ENCODE measurements around the gene NARF. TPM values are rescaled to one million over a fixed set of nuclear protein-coding genes. Genes with fewer than 3 reads are reported as not detected.
"Not testable (repeated sequence)": the region's sequence is repeated elsewhere in the genome, so short reads cannot be mapped to it uniquely, and the experiment has no call there.

Gene NARF
- total RNA-seq, 2 experiments from 2014 or later: 75.0 to 151 TPM

DNA sequence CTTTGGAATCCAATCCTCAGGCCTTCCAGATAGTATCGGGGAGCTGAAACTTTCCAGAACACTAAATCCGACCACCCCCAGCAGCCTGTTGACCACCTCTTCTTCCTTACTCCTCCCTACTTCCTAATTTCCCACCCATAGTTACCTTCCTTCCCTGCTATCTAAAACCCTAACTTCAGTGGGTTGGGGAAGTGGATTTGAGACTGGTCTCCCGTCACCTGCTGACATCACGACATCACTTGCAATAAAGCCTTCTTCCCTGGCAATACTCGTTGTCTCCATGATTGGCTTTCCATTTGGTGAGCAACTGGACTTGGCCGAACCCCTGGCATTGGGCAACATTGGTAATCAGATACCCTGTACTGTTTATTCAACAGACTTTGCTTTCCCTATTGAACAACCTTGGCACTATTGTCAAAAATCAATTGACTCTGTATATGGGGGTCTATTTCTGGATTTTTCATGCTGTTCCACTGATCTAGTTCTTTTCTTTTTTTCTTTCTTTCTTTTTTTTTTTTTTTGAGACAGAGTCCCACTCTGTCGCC, 49.2 kb downstream of the NARF start:
- Histone ChIP-seq H3K9me3 (ENCODE audit: low read length) (no peaks in the 10 kb centered on the region; the same call in 1 of the 2 replicates), H4K20me1 (ENCODE audit: insufficient read depth, low read length) (no peaks in the 10 kb centered on the region), H3K36me3 (ENCODE audit: insufficient read depth, low read length) (no peaks in the 10 kb centered on the region; the same call in 1 of the 2 replicates), H3K4me3 (ENCODE audit: low read depth, low read length, poor library complexity, severe bottlenecking) (no peak overlapping the region), H2AFZ (ENCODE audit: low read length) (no peak overlapping the region; the same call in 1 of the 2 replicates), H3K79me2 (ENCODE audit: insufficient read depth, low read depth, low read length) (no peaks in the 10 kb centered on the region), H3K9me2 (ENCODE audit: insufficient read depth, low read length) (no peaks in the 10 kb centered on the region), H3K27ac (ENCODE audit: low read depth, low read length, poor library complexity, severe bottlenecking) (peak overlapping the region; percentile 81), H3K4me1 (ENCODE audit: insufficient read depth, low read length, poor library complexity, severe bottlenecking) (peaks cover 43% of the 10 kb centered on the region), H3K4me2 (ENCODE audit: low read length) (peak overlapping the region; percentile 57)
- CTCF ChIA-PET (ENCODE audit: unreplicated experiment): no interaction called here
- no peak for TF ChIP-seq EZH2phosphoT487 (IDR thresholded peaks at IDR 0.05; ENCODE audit: borderline replicate concordance, low read depth, low read length)
- TF ChIP-seq, protein P1, sequence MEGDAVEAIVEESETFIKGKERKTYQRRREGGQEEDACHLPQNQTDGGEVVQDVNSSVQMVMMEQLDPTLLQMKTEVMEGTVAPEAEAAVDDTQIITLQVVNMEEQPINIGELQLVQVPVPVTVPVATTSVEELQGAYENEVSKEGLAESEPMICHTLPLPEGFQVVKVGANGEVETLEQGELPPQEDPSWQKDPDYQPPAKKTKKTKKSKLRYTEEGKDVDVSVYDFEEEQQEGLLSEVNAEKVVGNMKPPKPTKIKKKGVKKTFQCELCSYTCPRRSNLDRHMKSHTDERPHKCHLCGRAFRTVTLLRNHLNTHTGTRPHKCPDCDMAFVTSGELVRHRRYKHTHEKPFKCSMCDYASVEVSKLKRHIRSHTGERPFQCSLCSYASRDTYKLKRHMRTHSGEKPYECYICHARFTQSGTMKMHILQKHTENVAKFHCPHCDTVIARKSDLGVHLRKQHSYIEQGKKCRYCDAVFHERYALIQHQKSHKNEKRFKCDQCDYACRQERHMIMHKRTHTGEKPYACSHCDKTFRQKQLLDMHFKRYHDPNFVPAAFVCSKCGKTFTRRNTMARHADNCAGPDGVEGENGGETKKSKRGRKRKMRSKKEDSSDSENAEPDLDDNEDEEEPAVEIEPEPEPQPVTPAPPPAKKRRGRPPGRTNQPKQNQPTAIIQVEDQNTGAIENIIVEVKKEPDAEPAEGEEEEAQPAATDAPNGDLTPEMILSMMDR (conservative IDR thresholded peaks at IDR 0.05; ENCODE audit: low read length): no peak
- no TSS peak for BruUV-seq (replicated peaks)
- intact Hi-C loops (cut with micrococcal nuclease; ENCODE audit: unreplicated experiment): no loop called here
- POLR2A ChIA-PET: interaction anchor here (0.6 to 2.2 kb wide), 5 partner anchors 8 to 58 kb away, joined by 4 to 11 read pairs (median 6); no protein-coding TSS in a partner anchor
- DNase-seq (ENCODE audit: low spot score): no peak

DNA sequence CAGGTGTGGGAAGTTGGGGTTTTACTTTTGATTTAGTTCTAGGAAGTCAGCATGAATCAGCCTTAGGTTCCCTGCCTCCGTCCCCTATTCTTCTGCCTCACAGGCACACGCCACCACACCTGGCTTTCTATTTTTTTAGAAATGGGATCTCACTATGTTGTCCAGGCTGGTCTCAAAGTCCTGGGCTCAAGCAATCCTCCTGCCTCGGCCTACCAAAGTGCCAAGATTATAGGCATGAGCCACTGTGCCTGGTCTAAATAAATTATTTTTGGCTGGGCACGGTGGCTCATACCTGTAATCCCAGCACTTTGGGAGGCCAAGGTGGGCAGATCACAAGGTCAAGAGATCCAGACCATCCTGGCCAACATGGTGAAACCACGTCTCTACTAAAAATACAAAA, 53.1 kb downstream of the NARF start:
- H3K79me2 ChIP-seq (ENCODE audit: insufficient read depth, low read depth, low read length); CTCF ChIA-PET (ENCODE audit: unreplicated experiment); intact Hi-C loops (cut with micrococcal nuclease; ENCODE audit: unreplicated experiment); DNase-seq (ENCODE audit: low spot score); H3K9me2 ChIP-seq (ENCODE audit: insufficient read depth, low read length); BruUV-seq (replicated peaks); H3K4me3 ChIP-seq (ENCODE audit: low read depth, low read length, poor library complexity, severe bottlenecking); H4K20me1 ChIP-seq (ENCODE audit: insufficient read depth, low read length); H3K4me2 ChIP-seq (ENCODE audit: low read length); H3K36me3 ChIP-seq (ENCODE audit: insufficient read depth, low read length); H3K9me3 ChIP-seq (ENCODE audit: low read length); H3K27ac ChIP-seq (ENCODE audit: low read depth, low read length, poor library complexity, severe bottlenecking): not testable (repeated sequence)
- POLR2A ChIA-PET: interaction anchor here (0.6 kb wide), 1 partner anchor 133 kb away, joined by 3 read pairs; no protein-coding TSS in a partner anchor
- H2AFZ ChIP-seq (ENCODE audit: low read length): peak overlapping the region; percentile 41; the same call in 1 of the 2 replicates
- H3K4me1 ChIP-seq (ENCODE audit: insufficient read depth, low read length, poor library complexity, severe bottlenecking): peaks cover 20% of the 10 kb centered on the region

DNA sequence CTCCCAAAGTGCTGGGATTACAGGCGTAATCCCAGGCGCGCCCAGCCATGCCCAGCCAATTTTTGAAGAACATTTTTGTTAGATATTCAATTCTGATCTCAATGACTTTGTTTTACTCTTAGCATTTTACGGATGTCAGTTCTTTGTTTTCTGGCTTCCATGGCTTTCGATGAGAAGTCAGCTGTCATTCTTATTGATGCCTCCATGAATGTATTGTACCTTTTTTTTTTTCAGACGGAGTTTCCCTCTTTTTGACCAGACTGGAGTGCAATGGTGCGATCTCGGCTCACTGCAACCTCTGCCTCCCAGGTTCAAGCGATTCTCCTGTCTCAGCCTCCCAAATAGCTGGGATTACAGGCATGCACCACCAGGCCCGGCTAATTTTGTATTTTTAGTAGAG, 55.3 kb downstream of the NARF start:
- H3K4me1 ChIP-seq (ENCODE audit: insufficient read depth, low read length, poor library complexity, severe bottlenecking); H3K9me3 ChIP-seq (ENCODE audit: low read length); H3K9me2 ChIP-seq (ENCODE audit: insufficient read depth, low read length); intact Hi-C loops (cut with micrococcal nuclease; ENCODE audit: unreplicated experiment); H3K4me3 ChIP-seq (ENCODE audit: low read depth, low read length, poor library complexity, severe bottlenecking); H3K4me2 ChIP-seq (ENCODE audit: low read length); H3K79me2 ChIP-seq (ENCODE audit: insufficient read depth, low read depth, low read length); H4K20me1 ChIP-seq (ENCODE audit: insufficient read depth, low read length); BruUV-seq (replicated peaks); POLR2A ChIA-PET; H2AFZ ChIP-seq (ENCODE audit: low read length); H3K27ac ChIP-seq (ENCODE audit: low read depth, low read length, poor library complexity, severe bottlenecking); H3K36me3 ChIP-seq (ENCODE audit: insufficient read depth, low read length); DNase-seq (ENCODE audit: low spot score): not testable (repeated sequence)
- CTCF ChIA-PET (ENCODE audit: unreplicated experiment): interaction anchor here (0.6 kb wide), 2 partner anchors 21 to 46 kb away, joined by 3 to 6 read pairs; no protein-coding TSS in a partner anchor
